Activated T-cell treated with anti-CD3 and anti-CD28 coated beads, Interleukin-2, amount 50 U/mL, for 24 hours (primary cell): ENCODE data around the gene APCDD1L.

Experiments used
- DNase-seq: peaks from one replicate; pipeline ENCODE4 v3.0.0-alpha.2; 2020
- H3K27ac Mint-ChIP-seq: 2 replicates; pipeline ENCODE4 v1.8.0; 2020; ENCODE audit warnings: mild to moderate bottlenecking, mixed read lengths
- H3K27me3 Mint-ChIP-seq: 2 replicates; pipeline ENCODE4 v1.8.0; 2020; ENCODE audit warnings: mixed read lengths
- H3K36me3 Mint-ChIP-seq: 2 replicates; pipeline ENCODE4 v1.8.0; 2020; ENCODE audit warnings: low read depth, mixed read lengths
- H3K4me1 Mint-ChIP-seq: 2 replicates; pipeline ENCODE4 v1.8.0; 2020; ENCODE audit warnings: low read depth, mixed read lengths
- H3K4me3 Mint-ChIP-seq: 2 replicates; pipeline ENCODE4 v1.8.0; 2020; ENCODE audit warnings: mild to moderate bottlenecking, moderate library complexity, mixed read lengths
- H3K9me3 Mint-ChIP-seq: 2 replicates; pipeline ENCODE4 v1.8.0; 2020; ENCODE audit warnings: mixed read lengths

Gene APCDD1L

DNA sequence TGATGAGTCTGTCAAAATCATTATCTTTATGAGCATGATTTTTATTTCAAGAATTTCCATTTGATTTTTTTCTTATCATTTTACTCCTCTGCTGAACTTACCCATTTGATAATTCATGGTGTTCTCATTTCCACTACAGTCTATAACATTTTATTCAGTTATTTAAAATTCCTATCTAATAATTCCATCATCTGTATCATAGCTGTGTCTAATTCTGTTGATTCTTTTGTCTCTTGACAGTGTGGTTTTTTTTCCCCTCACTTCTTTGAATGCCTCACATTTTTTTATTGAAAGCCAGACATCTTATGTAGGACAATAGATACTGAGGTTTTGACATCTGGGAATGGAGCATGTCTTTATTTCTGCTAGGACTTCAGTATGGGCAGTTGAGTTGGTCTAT is 16.5 kb upstream of the APCDD1L start:
- Mint-ChIP-seq H3K4me3 (no peak overlapping the region), H3K9me3 (peaks cover 41% of the 10 kb centered on the region), H3K27ac (no peak overlapping the region), H3K27me3 (peaks cover 2% of the 10 kb centered on the region), H3K4me1 (no peaks in the 10 kb centered on the region), H3K36me3 (no peaks in the 10 kb centered on the region)
- DNase-seq: no peak

DNA sequence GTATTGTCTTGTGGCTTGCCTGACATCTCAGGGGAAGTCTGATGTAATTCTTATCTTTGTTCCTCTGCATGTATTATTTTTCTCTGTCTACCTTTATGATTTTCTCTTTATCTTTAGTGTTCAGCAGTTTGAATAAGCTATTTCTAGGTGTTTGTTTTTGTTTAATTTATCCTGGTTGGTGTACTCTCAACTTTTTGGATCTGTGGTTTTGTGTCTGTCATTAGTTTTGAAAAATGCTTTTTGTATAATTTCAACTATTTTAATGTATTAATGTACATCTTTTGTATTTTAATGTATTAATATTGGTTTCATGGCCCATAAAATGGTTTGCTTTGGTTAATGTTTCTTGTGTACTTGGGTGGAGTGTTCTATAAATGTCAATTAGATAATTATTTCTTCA is 15.9 kb upstream of the APCDD1L start:
- no peak overlapping the region for H3K4me3 Mint-ChIP-seq
- H3K27ac Mint-ChIP-seq: no peak overlapping the region
- no peaks in the 10 kb centered on the region for H3K36me3 Mint-ChIP-seq
- H3K4me1 Mint-ChIP-seq: no peaks in the 10 kb centered on the region
- peaks cover 47% of the 10 kb centered on the region for H3K9me3 Mint-ChIP-seq
- no peak for DNase-seq
- peaks cover 2% of the 10 kb centered on the region for H3K27me3 Mint-ChIP-seq

GRCh38 chr20:58528412-58528811 is 13.2 kb upstream of the APCDD1L start:
- H3K9me3 Mint-ChIP-seq: peaks cover 50% of the 10 kb centered on the region
- H3K27me3 Mint-ChIP-seq: peaks cover 2% of the 10 kb centered on the region
- no peak for DNase-seq
- H3K27ac Mint-ChIP-seq: no peak overlapping the region
- no peaks in the 10 kb centered on the region for H3K36me3 Mint-ChIP-seq
- peaks cover 5% of the 10 kb centered on the region for H3K4me1 Mint-ChIP-seq
- H3K4me3 Mint-ChIP-seq: no peak overlapping the region

- Mint-ChIP-seq H3K4me1 (peaks cover 5% of the 10 kb centered on the region), H3K9me3 (peaks cover 31% of the 10 kb centered on the region), H3K27me3 (no peaks in the 10 kb centered on the region), H3K36me3 (no peaks in the 10 kb centered on the region), H3K27ac (no peak overlapping the region), H3K4me3 (no peak overlapping the region)
- DNase-seq: no peak
Observed at GRCh38 chr20:58526411-58526810, 11.2 kb upstream of the APCDD1L start.

GRCh38 chr20:58524814-58525213 is 9.6 kb upstream of the APCDD1L start:
- Mint-ChIP-seq H3K27me3 (no peaks in the 10 kb centered on the region), H3K27ac (no peak overlapping the region), H3K36me3 (no peaks in the 10 kb centered on the region), H3K9me3 (peaks cover 23% of the 10 kb centered on the region), H3K4me3 (no peak overlapping the region), H3K4me1 (peaks cover 5% of the 10 kb centered on the region)
- DNase-seq: no peak

DNA sequence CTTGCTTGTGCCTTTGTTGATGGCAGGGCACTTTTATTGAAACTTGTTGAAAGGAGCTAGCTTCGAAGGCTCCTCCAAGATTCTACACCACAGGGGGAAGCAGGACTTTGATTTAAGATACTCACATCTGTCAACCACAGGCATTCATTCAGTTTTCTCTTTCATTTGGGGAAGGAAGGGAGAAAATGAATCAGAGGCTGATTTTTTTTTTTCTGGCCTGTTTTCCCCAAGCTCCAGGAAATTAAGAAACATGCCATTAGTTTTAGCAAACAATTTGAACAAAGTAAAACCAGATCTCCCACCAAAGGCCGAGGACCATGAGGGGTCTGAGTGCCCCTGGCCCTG is 8.7 kb upstream of the APCDD1L start:
- Mint-ChIP-seq H3K4me3 (no peak overlapping the region), H3K9me3 (peaks cover 17% of the 10 kb centered on the region), H3K4me1 (peaks cover 5% of the 10 kb centered on the region), H3K27ac (no peak overlapping the region), H3K36me3 (no peaks in the 10 kb centered on the region), H3K27me3 (no peaks in the 10 kb centered on the region)
- no peak for DNase-seq

- no peak overlapping the region for H3K4me3 Mint-ChIP-seq
- H3K36me3 Mint-ChIP-seq: no peaks in the 10 kb centered on the region
- peaks cover 11% of the 10 kb centered on the region for H3K9me3 Mint-ChIP-seq
- no peak overlapping the region for H3K27ac Mint-ChIP-seq
- no peaks in the 10 kb centered on the region for H3K27me3 Mint-ChIP-seq
- H3K4me1 Mint-ChIP-seq: peaks cover 5% of the 10 kb centered on the region
- no peak for DNase-seq
Observed at GRCh38 chr20:58523072-58523970, 8.1 kb upstream of the APCDD1L start.

DNA sequence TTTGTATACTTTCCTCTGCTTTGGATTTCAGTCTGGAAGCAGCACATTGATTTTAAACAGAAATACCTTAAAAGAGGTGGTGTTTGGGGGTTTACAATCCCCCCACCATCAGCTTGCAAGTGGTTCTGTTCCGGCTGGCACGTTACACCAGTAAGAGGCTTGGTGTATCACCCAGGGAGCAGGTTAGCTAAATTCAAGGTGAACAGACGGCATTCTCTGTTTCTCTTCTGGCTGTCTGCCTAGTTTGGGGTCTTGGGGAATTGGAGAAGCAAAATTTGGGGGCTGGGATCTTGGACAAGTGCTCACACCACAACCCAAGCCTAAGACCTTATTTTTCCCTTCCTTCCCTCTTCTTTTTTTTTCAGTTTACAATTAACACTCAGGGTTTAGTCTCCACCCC is 7.5 kb upstream of the APCDD1L start:
- H3K27ac Mint-ChIP-seq: no peak overlapping the region
- H3K4me3 Mint-ChIP-seq: no peak overlapping the region
- peaks cover 5% of the 10 kb centered on the region for H3K4me1 Mint-ChIP-seq
- peaks cover 3% of the 10 kb centered on the region for H3K27me3 Mint-ChIP-seq
- H3K36me3 Mint-ChIP-seq: no peaks in the 10 kb centered on the region
- peaks cover 10% of the 10 kb centered on the region for H3K9me3 Mint-ChIP-seq
- DNase-seq: no peak

DNA sequence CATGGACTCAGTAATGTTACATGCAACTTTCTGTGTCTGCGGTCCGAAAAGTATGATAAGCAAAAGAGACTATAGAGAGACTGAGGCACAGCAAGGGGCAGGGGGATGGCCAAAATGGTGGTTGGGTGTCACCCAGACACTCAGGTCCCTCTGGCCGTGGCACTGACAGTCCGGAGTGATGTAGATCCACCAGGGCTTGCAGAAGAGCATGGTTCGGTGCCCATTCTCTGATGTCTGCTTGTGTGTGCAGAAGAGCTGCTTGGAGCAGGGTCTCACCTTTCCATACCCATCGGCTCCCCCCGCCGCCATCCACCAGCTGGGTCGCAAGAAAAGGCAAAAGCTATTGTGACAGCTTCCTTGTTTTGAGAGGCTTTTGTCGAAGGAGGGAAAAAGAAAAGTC is 6.6 kb upstream of the APCDD1L start:
- Mint-ChIP-seq H3K36me3 (no peaks in the 10 kb centered on the region), H3K27ac (no peak overlapping the region), H3K4me1 (peaks cover 5% of the 10 kb centered on the region), H3K27me3 (peaks cover 12% of the 10 kb centered on the region), H3K4me3 (no peak overlapping the region), H3K9me3 (peaks cover 10% of the 10 kb centered on the region)
- no peak for DNase-seq

GRCh38 chr20:58519940-58520712 is 4.9 kb upstream of the APCDD1L start:
- Mint-ChIP-seq H3K36me3 (no peaks in the 10 kb centered on the region), H3K4me3 (no peak overlapping the region), H3K27ac (no peak overlapping the region), H3K9me3 (no peaks in the 10 kb centered on the region), H3K27me3 (peaks cover 26% of the 10 kb centered on the region), H3K4me1 (peaks cover 5% of the 10 kb centered on the region)
- DNase-seq: no peak

GRCh38 chr20:58518896-58519593 is 3.8 kb upstream of the APCDD1L start:
- Mint-ChIP-seq H3K27ac (no peak overlapping the region), H3K27me3 (peaks cover 32% of the 10 kb centered on the region), H3K4me1 (peaks cover 3% of the 10 kb centered on the region), H3K9me3 (no peaks in the 10 kb centered on the region), H3K36me3 (no peaks in the 10 kb centered on the region), H3K4me3 (no peak overlapping the region)
- DNase-seq: no peak

- H3K9me3 Mint-ChIP-seq: no peaks in the 10 kb centered on the region
- no peak overlapping the region for H3K27ac Mint-ChIP-seq
- H3K4me1 Mint-ChIP-seq: no peaks in the 10 kb centered on the region
- peaks cover 39% of the 10 kb centered on the region for H3K27me3 Mint-ChIP-seq
- H3K4me3 Mint-ChIP-seq: no peak overlapping the region
- no peaks in the 10 kb centered on the region for H3K36me3 Mint-ChIP-seq
- no peak for DNase-seq
Observed at GRCh38 chr20:58518387-58518786, 3.2 kb upstream of the APCDD1L start.

GRCh38 chr20:58514321-58515232 is 622 bp downstream of the APCDD1L start:
- Mint-ChIP-seq H3K9me3 (no peaks in the 10 kb centered on the region), H3K27ac (no peak overlapping the region), H3K4me1 (no peaks in the 10 kb centered on the region), H3K4me3 (no peak overlapping the region), H3K36me3 (no peaks in the 10 kb centered on the region), H3K27me3 (peaks cover 60% of the 10 kb centered on the region)
- DNase-seq: no peak
